Measurements from ENCODE around the gene PLXNC1. TPM values are rescaled to one million over a fixed set of nuclear protein-coding genes. Genes with fewer than 3 reads are reported as not detected.

PLXNC1 gene
- total and polyA plus RNA-seq, 2 of the 8 experiments (the other 6 are each of a cell fraction or from before 2014, with no cell fraction given) = 0.83 to 2.0 TPM

DNA sequence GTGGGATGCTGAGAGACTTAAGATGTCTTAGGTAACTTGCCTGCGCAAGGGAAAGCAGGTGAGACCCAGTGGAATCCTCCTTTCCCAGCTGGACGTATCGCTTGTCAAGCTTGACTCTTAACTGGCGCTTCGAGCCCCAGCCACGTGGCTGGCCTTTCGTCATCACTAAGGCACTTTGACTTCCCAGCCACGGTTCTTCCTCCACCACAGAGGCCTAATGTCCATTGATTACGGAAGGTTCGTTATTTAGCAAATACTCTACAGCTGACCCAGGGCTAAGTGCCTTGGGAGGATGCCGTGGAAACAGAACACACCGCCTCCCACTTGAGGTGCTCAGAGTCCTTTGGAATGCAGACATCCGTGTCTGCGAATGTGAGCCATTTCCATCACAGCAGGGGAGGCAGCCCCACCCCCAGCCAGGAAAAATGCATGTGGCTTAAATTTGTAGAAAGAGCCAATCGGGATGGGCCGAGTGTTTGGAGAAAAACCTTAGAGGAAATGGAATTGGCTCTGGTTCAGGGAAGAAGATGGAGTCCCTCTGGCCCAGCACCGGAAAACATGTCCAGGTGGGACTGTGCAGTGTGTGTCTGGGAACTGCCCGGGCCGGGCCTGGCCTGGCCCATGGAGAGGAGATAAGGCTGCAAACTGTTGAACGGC, 115.7 kb downstream of the PLXNC1 start:
- DNase-seq (ENCODE audit: low read depth in 1 of 2, low spot score in 2 of 2) (peak; percentile 72 to 84), FAIRE-seq (peak; percentile 7)
- peaks cover 0 to 3% (median 2%) of the 10 kb centered on the region in 4 experiments; a peak in 2 of 7 replicates for H3K27me3 ChIP-seq (replicated peaks in 1 of 4; ENCODE audit: control insufficient read depth in 3 of 4, extremely low read depth in 1 of 4, insufficient read depth in 3 of 4, low read length in 3 of 4)
- no peak overlapping the region for H3K23ac ChIP-seq (ENCODE audit: insufficient read length)
- peak overlapping the region; percentile 85 for H2BK120ac ChIP-seq (replicated peaks; ENCODE audit: low read depth, low read length)
- ChIA-PET POLR2A (ENCODE audit: partially characterized antibody) (no interaction called here), CTCF (ENCODE audit: partially characterized antibody) (interaction anchor here (1.2 to 1.4 kb wide), 2 partner anchors 122 to 124 kb away, joined by 3 read pairs; no protein-coding TSS in a partner anchor)
- H2AFZ ChIP-seq (ENCODE audit: low read length) = no peak overlapping the region
- H2BK12ac ChIP-seq (ENCODE audit: low read depth, low read length) = peak overlapping the region; percentile 94
- H2BK15ac ChIP-seq (ENCODE audit: low read length) = no peak overlapping the region
- H3K18ac ChIP-seq (ENCODE audit: extremely low read depth, low read length) = peak overlapping the region; percentile 93
- H4K5ac ChIP-seq (ENCODE audit: insufficient read length, low read depth, low read length) = peak overlapping the region; percentile 48
- H3K4ac ChIP-seq (replicated peaks; ENCODE audit: insufficient read length, low read depth, low read length) = peak overlapping the region; percentile 17
- H3K9me3 ChIP-seq (ENCODE audit: insufficient read depth in 2 of 2, low read depth in 1 of 2, low read length in 1 of 2) = no peaks in the 10 kb centered on the region
- H3K4me3 ChIP-seq (ENCODE audit: extremely low read depth in 1 of 4, insufficient read depth in 2 of 4, low read depth in 3 of 4, low read length in 4 of 4) = no peak overlapping the region; a peak in 1 of 8 replicates
- WGBS, 2 experiments (ENCODE audit: extremely low coverage in 1 of 2, insufficient coverage in 1 of 2, insufficient read length in 1 of 2, insufficient replicate concordance in 2 of 2, low coverage in 1 of 2, low lambda C conversion rate in 2 of 2, missing lambda C conversion rate in 1 of 2) = 60% methylated on average over 18 of the region's 20 CpGs; no CpG with 5 or more reads in 1 of the 2 experiments
- peak overlapping the region; percentile 44; the same call in 1 of the 2 replicates for H2AK5ac ChIP-seq (ENCODE audit: low read depth, low read length)
- peak overlapping the region; percentile 82; the same call in 1 of the 2 replicates for H2BK5ac ChIP-seq (ENCODE audit: low read depth, low read length)
- H4K91ac ChIP-seq (replicated peaks; ENCODE audit: insufficient read length, low read length) = peak overlapping the region; percentile 87
- no peaks in the 10 kb centered on the region for H4K20me1 ChIP-seq (replicated peaks in 1 of 2; ENCODE audit: control insufficient read depth in 1 of 2, insufficient read depth in 2 of 2, low read length in 2 of 2)
- peak overlapping the region; percentile 87; the same call in 1 of the 2 replicates for H2BK20ac ChIP-seq (ENCODE audit: low read length)
- H3K79me2 ChIP-seq (ENCODE audit: control insufficient read depth in 1 of 2, insufficient read depth in 2 of 2, low read length in 2 of 2) = no peaks in the 10 kb centered on the region
- no peak overlapping the region for H3K14ac ChIP-seq (ENCODE audit: insufficient read length)
- H3K79me1 ChIP-seq (ENCODE audit: low read depth, low read length) = no peaks in the 10 kb centered on the region
- H4K8ac ChIP-seq (ENCODE audit: extremely low read depth, insufficient read depth, low read length) = no peak overlapping the region
- no peaks in the 10 kb centered on the region for H3K36me3 ChIP-seq (ENCODE audit: control insufficient read depth in 2 of 4, insufficient read depth in 4 of 4, low read length in 3 of 4)
- H3K4me2 ChIP-seq (ENCODE audit: insufficient read depth in 1 of 2, low read depth in 2 of 2, low read length in 2 of 2) = peak overlapping the region; percentile 7 to 24; a peak in 3 of 4 replicates
- no peak overlapping the region for H3K27ac ChIP-seq (ENCODE audit: low read depth, low read length)
- H3K4me1 ChIP-seq (replicated peaks in 1 of 4; ENCODE audit: control insufficient read depth in 3 of 4, insufficient read depth in 4 of 4, low read length in 3 of 4) = peaks cover 20 to 37% (median 28%) of the 10 kb centered on the region in 4 experiments
- H3K23me2 ChIP-seq (ENCODE audit: low read depth, low read length) = no peaks in the 10 kb centered on the region; the same call in 1 of the 2 replicates
- H3K9ac ChIP-seq (replicated peaks in 1 of 4; ENCODE audit: extremely low read depth in 1 of 4, low read depth in 3 of 4, low read length in 3 of 4) = no peak overlapping the region
- no peak overlapping the region for H3K56ac ChIP-seq (replicated peaks; ENCODE audit: insufficient read length, low read depth, low read length)
- no peak for TF ChIP-seq SP2 (IDR thresholded peaks at IDR 0.05; ENCODE audit: low read length)
- no peak for TF ChIP-seq GABPA (IDR thresholded peaks at IDR 0.05; ENCODE audit: borderline replicate concordance, insufficient read depth, low read length)
- peak; percentile 53 for TF ChIP-seq SAP30 (IDR thresholded peaks at IDR 0.05; ENCODE audit: insufficient read depth, insufficient replicate concordance, low read length)
- TF ChIP-seq CTBP2 (IDR thresholded peaks at IDR 0.05; ENCODE audit: borderline replicate concordance, insufficient read depth, insufficient read length, low read length) = peak; percentile 63
- 0 out of 2 replicates have a peak, but pooled peaks have one; percentile 28 for TF ChIP-seq RBBP5 (IDR thresholded peaks at IDR 0.05; ENCODE audit: borderline replicate concordance, low read depth, low read length)
- TF ChIP-seq, protein P1, sequence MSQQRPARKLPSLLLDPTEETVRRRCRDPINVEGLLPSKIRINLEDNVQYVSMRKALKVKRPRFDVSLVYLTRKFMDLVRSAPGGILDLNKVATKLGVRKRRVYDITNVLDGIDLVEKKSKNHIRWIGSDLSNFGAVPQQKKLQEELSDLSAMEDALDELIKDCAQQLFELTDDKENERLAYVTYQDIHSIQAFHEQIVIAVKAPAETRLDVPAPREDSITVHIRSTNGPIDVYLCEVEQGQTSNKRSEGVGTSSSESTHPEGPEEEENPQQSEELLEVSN (IDR thresholded peaks at IDR 0.05) = peak; percentile 95
- TF ChIP-seq, protein P2, sequence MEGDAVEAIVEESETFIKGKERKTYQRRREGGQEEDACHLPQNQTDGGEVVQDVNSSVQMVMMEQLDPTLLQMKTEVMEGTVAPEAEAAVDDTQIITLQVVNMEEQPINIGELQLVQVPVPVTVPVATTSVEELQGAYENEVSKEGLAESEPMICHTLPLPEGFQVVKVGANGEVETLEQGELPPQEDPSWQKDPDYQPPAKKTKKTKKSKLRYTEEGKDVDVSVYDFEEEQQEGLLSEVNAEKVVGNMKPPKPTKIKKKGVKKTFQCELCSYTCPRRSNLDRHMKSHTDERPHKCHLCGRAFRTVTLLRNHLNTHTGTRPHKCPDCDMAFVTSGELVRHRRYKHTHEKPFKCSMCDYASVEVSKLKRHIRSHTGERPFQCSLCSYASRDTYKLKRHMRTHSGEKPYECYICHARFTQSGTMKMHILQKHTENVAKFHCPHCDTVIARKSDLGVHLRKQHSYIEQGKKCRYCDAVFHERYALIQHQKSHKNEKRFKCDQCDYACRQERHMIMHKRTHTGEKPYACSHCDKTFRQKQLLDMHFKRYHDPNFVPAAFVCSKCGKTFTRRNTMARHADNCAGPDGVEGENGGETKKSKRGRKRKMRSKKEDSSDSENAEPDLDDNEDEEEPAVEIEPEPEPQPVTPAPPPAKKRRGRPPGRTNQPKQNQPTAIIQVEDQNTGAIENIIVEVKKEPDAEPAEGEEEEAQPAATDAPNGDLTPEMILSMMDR (IDR thresholded peaks at IDR 0.05; ENCODE audit: control extremely low read depth in 1 of 3, insufficient read depth in 1 of 3, low read depth in 1 of 3, low read length in 3 of 3) = no peak
